NCI-H1105 (cell line): ENCODE measurements around the gene ZNF687.
A peak's percentile ranks its signal among the peaks of the same experiment; 100 is the strongest.

Experiments
- DNase-seq: peaks from one replicate; lab custom pipeline; 2025; lab: John Stamatoyannopoulos, UW

ZNF687 gene

GRCh38 chr1:151314137-151314875 lies 32.2 kb downstream of the ZNF687 start:
- DNase-seq = no peak

- no peak for DNase-seq
These were observed 33.6 kb downstream of the ZNF687 start for GRCh38 chr1:151315565-151316235.

- DNase-seq = no peak
These were observed 36.9 kb downstream of the ZNF687 start for GRCh38 chr1:151318975-151319374.

GRCh38 chr1:151324390-151324930 lies 42.4 kb downstream of the ZNF687 start:
- no peak for DNase-seq

- DNase-seq = no peak
These were observed 43.1 kb downstream of the ZNF687 start for GRCh38 chr1:151325231-151325630.

- no peak for DNase-seq
These were observed 43.7 kb downstream of the ZNF687 start for GRCh38 chr1:151325646-151326429.

- DNase-seq = no peak
These were observed 44.6 kb downstream of the ZNF687 start for GRCh38 chr1:151326619-151327222.

GRCh38 chr1:151327223-151327902 lies 45.3 kb downstream of the ZNF687 start, which contains the start of gene PI4KB:
TSS of gene PI4KB (minus strand) at chr1:151327416. CDS start at chr1:151316481, 10,935 bp downstream.
- peak; percentile 98 for DNase-seq

GRCh38 chr1:151327903-151328674 lies 46.0 kb downstream of the ZNF687 start:
- DNase-seq = no peak

GRCh38 chr1:151334822-151335221 lies 52.7 kb downstream of the ZNF687 start:
- no peak for DNase-seq

- DNase-seq = no peak
These were observed 54.5 kb downstream of the ZNF687 start for GRCh38 chr1:151336556-151336955.

- DNase-seq = peak; percentile 79
These were observed 59.0 kb downstream of the ZNF687 start for GRCh38 chr1:151340870-151341754.
